ENCODE measurements around the gene IL6.
"Not testable (repeated sequence)": the region's sequence is repeated elsewhere in the genome, so short reads cannot be mapped to it uniquely, and the experiment has no call there.

GRCh38 chr7:22779730-22780323, 52.8 kb downstream of the IL6 start:
- TF ChIP-seq, protein P1, sequence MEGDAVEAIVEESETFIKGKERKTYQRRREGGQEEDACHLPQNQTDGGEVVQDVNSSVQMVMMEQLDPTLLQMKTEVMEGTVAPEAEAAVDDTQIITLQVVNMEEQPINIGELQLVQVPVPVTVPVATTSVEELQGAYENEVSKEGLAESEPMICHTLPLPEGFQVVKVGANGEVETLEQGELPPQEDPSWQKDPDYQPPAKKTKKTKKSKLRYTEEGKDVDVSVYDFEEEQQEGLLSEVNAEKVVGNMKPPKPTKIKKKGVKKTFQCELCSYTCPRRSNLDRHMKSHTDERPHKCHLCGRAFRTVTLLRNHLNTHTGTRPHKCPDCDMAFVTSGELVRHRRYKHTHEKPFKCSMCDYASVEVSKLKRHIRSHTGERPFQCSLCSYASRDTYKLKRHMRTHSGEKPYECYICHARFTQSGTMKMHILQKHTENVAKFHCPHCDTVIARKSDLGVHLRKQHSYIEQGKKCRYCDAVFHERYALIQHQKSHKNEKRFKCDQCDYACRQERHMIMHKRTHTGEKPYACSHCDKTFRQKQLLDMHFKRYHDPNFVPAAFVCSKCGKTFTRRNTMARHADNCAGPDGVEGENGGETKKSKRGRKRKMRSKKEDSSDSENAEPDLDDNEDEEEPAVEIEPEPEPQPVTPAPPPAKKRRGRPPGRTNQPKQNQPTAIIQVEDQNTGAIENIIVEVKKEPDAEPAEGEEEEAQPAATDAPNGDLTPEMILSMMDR (IDR thresholded peaks at IDR 0.05; ENCODE audit: insufficient read depth, low read length, poor library complexity, severe bottlenecking): not testable (repeated sequence)
- TF ChIP-seq EZH2phosphoT487 (conservative IDR thresholded peaks at IDR 0.05; ENCODE audit: low read length): not testable (repeated sequence)

Measured in SU-DHL-6 (cell line).